HG03280 (cell line): Measurements from ENCODE around the gene BRI3BP.

Experiments
- ATAC-seq: cut with Tn5 transposase; IDR thresholded peaks from one replicate; pipeline ENCODE4 v1.9.1; 2021; ENCODE audit warnings: mild to moderate bottlenecking, moderate library complexity; ENCODE audit not compliant: unreplicated experiment

Gene BRI3BP, protein sequence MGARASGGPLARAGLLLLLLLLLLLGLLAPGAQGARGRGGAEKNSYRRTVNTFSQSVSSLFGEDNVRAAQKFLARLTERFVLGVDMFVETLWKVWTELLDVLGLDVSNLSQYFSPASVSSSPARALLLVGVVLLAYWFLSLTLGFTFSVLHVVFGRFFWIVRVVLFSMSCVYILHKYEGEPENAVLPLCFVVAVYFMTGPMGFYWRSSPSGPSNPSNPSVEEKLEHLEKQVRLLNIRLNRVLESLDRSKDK

DNA sequence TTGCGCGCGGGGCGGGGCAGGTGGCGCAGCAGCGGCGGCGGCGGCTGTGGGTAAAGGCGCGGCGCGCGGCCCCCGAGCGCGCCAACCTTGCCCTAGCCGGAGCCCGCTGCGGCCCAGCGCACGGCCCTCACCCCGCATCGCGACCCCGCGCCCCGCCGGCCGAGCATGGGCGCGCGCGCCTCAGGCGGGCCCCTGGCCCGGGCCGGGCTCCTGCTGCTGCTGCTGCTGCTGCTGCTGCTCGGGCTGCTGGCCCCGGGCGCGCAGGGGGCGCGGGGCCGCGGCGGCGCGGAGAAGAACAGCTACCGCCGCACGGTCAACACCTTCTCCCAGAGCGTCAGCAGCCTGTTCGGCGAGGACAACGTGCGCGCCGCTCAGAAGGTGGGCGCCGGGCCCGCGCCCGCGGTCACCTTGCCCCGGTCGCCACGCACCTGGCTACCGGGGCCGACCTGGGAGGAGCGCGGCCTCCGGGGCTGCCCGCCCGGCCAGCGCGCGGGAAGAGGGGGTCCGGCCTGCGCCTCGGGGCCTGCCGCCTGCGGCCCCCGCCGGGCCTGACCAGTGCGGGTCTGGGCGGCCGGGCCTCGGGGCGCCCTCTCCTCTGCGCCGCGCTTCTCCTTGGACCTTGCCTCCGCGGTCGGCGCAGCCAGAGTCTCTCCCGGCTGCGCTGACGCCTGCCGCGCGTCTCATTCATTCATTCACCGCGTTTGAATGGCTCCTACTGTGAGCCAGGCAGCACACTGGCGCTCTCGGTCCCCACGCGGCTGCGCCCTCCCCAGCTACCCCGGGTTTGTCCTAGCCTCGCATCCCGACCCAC, at the start of gene BRI3BP:
Gene BRI3BP, plus strand, starts transcription at position 20 of the 811 bp plus-strand sequence. Its CDS starts 146 bp downstream, at position 166.
- peak; percentile 52 for ATAC-seq

DNA sequence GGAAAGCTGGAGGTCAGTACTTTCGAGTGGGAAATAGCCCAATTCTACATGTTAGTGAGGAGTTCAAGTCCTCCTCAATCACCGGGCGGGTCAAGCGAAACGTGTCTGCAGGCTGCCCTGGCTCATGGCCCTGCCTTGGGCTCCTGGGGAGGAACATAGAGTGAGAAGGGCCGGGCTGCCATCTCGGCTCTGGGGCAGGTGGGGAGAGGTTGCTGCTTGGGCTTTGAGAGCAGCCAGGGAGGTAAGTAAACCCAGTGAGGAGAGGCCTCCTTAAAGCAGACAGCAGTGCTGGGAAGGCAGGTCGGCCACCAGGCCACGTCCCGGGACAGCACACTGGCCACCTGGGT, 47.0 kb upstream of the BRI3BP start:
- no peak for ATAC-seq

DNA sequence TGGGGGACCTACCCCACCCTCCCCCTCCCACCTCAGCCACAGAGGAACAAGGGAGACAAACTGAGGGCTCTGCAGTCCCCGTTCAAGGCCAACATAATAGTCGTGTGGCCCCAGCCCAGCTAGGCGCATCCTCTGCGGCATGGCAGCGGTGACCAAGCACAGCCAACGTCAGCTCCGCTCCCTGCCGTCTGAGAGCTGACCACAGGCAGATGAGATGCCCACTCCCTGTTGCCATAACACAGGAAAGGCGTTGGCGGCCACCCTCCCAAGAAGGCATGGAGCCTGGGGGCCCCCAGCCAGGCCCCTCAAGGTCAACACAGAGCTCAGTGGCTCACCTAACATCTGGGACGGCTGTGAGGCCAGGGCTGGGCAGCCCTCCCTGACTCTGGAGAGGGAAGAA, 46.4 kb upstream of the BRI3BP start:
- ATAC-seq = no peak

DNA sequence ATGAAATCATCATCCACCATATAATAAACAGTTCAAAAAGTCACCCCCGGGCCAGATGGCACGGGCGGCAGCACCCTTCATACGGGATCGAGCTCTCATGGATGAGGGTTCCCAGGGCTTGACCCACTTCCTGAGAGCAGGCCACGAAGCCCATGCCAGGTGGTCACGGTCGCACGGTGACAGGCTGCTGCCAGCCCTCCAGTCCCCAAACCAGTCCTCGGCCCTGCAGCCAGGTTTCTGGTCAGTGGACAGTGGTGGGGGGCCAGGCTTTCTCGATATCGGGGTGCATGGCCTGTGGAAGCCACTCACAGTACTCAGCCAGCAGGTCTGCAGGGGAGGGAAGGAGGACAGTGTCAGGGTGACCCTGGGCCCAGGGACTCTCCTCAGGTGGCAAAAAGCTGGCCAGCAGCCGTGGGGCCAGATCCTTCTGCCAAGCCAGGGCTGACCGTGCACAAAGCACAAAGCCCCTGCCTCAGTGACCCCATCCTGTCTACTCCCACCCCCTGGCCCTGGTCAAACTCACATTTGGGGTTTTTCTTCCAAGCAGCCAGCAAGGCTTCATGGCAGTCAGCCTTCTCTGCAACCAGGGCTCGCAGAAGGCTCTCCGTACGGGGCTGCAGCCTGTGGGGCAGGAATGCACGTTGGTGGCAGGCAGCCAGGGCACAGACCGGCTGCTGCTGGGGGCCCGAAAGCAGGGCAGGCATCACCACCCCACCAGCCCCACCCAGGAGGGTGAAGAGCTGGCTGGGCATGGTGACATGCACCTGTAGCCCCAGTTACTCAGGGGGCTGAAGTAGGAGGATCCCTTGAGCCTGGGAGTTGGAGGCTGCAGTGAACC, 45.7 kb upstream of the BRI3BP start:
- ATAC-seq = no peak

DNA sequence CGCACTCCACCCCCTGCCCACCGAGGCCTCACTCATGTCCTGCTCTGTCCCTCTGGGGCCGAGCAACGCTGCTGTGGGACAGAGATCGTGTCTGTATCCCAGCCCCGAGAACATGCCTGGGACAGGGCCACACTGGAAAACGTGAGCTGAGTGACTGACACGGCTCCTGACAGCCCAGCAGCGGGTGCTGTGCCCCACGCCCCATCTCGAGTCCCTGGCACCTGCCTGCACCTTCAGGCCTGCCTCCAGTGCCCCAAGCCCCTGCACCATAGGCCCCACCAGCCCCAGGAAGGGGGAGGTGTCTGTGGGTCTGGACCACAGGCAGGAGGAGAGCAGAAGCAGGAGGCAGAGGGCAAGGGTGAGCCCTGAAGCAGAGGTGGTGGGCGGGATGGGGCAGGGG, 44.4 kb upstream of the BRI3BP start:
- no peak for ATAC-seq

DNA sequence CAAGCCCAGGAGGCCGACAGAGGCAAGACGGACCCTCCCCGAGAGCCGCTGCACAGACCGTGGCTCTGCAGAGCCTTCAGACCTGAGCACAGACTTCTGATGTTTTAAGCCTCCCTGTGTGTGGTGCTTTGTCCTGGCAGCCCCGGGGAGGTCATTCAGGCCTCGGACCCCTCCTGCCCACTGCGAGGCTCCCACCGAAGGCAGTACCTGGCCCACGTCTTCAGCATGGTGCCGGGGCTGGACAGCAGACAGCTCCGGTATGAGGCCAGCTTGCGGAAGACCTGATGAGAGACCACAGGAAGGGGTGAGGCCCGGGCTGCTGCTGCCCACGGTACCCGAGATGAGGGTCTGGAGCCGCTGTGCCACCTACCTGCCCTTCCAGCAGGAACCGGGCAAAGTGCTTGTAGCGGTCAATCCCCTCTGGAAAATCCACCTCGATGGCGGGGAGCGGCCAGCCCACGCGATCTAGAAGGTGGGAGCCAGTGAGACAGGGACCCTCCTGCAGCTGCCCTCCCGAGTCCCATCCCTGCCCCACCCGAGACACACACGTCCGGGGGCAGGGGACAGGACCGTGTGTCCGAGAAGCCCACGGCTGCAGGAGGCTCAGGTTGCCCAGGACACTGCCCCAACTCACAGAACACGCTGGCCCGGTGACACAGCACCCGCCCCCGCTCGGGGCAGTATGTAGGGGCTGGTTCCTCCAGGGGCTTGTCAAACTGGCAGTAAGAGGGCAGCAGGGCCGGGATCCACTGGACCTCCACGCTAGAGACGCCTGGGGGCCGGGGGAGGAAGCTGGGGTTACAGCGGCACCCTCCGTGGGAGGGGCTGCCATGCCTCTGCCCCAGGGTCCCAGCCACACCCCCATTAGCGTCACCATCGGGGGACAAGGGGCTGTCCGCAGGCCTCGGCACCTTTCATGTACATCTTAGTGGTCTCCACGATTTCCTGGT, 43.4 kb upstream of the BRI3BP start:
- no peak for ATAC-seq

DNA sequence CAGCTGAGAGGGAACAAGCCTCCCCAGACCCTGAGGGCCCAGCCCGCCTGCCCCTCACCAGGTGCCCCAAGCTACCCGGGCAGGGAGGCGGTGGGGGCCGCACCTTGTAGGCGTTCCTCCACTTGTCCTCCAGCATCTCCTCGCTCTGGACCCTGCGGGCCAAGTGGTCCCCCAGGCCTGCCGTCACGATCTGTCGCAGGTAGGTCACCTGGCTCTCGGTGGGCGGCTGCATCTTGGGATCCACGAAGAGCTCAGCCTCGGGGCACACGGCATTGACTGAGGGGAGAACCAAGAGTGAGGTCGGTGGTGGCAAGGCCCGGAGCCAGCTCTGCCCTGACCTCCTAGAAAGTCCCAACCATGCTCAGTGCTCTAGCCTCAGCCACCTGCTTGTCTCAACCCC, 41.1 kb upstream of the BRI3BP start:
- ATAC-seq = no peak

DNA sequence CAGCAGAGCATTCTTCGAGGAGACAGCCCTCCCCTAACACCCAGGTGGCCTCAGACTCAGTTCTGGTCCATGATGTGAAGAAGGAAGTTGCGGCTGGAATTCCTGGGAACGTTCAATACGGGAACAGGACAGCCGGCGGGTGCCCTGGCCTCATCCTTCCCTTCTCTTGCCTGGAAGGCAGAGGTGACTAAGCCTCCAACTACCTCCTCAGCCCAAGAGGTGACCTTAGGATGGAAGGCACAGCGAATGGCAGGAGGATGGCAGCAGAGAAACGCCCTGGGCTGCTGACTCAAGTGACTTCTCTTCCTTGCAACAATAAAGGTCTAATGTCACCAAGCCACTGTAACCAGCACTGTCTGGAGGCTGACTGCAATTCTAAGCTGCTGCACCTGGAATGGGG, 40.6 kb upstream of the BRI3BP start:
- no peak for ATAC-seq

DNA sequence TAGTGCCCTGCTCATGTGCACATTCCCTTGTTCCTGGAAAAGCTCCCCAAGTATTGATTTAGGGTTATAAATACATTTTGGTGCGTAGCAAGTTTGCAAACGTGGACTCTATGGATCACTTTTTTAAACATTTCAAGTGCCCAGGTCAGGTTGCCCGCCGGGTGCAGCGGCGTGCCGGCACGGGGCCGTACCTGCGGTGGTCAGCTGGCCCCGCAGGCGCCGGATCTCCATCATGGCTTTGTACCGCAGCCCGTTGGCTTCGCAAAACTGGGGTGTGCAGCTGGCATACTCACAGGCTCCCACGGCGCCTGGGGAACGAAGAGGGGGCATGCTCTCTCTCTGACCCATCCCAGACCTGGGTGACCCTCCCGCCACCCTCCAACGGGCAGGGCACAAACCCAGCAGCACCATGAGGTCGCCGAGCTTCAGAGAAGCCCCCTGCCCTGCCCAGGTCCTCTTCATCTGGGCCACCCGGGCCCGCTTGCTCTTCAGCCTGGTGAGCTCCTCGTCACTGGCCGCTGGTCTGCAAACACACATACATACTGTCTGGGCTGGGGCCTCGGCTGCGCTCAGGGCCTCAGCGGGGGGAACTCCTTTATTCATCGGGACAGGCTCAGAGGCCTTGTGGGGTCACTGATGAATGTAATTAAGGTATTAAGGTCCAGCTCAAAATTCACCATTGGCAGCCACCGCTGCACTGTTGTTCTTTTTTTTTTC, 39.6 kb upstream of the BRI3BP start:
- no peak for ATAC-seq

DNA sequence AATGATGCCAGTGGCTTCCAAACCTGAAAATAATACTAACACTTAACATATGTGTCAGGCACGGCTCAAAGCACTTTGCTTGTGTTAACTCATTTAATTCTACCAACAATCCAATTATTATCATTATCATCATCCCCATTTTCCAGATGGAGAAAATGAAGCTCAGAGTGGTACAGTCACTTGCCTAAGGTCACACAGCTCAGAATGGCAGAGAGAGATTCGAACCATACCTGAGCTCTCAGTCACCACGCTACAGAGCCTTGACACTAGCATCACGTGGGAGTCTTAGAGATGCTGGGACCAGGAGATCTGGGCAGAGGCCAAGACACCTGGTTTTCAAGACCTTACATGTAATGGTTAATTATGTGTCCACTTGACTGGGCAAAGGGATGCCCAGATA, 38.7 kb upstream of the BRI3BP start:
- no peak for ATAC-seq

DNA sequence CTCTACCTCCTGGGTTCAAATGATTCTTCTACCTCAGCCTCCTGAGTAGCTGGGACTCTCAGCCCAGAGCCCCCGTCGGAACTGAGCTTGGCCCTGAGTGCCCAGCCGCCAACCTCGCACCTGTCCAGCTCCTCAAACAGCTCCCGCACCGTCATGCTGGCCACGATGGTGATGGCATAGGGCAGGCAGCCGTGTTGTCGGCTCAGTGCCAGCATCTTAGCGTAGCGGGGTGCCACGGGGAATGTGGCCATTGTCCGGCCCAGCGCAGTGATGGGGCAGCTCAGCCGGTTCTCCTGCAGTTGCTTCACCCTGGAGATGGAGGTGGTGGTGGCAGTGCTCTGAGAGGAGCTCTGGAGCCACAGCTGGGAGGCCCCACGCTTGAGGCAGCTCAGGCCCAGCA, 36.9 kb upstream of the BRI3BP start:
- no peak for ATAC-seq

DNA sequence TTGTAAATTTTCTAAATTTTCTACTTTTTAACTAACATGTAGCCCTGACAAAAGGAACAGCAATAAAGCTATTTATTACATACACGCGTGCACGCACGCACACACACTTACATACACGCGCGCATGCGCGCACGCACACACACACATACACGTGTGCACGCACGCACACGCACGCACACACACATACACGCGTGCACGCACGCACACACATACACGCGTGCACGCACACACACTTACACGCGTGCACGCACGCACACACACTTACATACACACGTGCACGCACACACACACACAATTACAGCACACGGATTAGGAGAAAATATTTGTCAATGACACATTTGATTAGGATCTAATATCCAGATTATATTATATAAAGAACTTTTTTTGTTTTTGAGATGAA, 32.4 kb upstream of the BRI3BP start:
- ATAC-seq = no peak

DNA sequence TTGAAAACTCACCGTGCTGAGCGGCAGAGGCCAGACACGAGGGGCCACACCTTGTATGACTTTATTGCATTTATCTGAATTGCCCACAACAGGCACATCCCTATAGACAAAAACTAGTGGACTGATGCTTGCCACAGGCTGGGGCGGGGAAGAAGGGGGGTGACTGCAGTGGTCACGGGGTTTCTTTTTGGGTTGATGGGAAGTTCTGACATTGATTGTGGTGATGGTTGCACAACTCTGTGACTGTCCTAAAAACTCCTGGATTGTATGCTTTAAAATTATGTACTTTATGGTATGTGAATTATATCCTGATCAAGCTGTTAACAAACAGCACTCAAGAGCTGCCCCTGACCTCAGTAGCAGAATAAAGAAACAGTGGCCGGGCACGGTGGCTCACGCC, 30.2 kb upstream of the BRI3BP start:
- no peak for ATAC-seq

DNA sequence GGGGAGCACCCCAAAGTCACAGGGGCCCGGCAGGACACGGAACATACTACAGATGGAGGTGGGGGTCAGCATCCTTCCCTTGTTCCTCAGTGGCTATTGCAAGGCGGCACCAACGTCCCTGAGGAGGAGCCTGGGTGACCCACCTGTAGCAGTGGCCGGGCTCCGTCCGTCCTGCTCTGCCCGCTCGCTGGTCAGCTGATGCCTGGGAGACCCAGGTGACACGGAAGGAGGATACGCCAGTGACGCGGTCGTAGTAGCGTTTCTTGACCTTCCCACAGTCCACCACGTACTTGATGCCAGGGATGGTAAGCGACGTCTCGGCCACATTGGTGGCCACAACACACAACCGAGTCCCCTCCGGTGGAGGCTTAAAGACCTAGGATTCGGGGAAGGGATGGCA, 29.2 kb upstream of the BRI3BP start:
- no peak for ATAC-seq

DNA sequence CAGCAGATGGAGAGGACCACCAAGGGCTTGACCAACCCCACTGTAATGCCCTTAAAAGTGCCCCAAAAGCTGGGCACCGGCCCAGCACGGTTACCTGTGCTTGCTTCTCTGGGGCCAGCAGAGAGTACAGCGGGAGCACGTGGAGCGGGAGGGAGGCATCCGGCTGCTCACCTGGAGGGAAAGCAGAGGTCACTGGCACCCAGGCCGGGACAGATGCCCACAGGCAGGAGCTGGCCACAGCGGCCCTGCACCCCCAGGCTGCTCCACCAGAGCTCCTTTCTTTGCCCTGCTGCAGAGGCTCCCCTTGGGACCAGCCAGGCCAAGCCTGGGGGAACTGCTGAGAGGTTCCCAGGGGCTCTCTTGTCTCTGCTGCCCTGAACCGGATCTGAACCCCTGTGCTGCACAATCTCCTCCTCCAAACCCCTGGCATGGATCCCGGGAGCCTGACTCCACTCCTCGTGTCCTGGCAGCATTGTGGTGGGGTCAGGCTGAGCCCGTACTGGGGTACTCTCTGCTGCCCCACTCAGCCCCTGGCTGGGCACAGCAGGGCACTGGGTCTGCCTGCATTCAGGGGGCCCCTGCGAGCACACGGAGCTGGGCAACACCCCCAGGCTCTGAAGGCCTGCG, 28.5 kb upstream of the BRI3BP start:
- ATAC-seq = no peak

DNA sequence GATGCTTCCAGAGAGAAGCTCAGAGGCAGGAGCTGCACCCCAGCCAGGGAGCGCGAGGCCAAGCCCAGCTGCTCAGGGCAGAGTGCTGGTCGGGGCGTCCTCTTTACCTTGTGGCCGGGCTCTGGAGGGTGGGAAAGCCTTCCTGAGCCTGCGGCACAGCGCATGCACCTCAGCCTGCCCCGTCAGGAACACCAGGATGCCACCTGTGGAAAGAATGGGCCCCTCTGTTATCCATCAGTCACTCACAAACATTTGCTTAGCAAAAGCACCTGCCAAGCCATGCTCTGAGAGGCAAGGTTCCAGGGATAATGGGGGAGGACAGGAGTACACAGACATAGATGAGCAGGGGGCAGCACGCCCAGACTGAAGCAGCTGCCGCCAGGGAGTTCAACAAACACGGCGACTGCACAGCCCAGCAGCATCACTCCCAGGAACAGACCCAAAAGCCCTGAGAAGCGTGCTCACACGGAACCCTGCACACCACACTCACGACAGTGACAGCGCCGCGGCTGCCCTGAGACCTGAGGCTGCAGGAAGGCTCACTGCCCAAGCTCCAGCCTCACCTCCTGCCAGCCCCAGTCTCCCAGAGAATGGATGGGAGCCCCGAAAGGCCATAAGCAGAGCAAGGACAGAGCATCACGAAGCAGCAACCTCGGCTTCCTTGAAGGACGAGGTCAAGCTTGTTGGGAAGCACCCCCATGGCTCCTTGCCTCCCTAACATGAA, 26.3 kb upstream of the BRI3BP start:
- ATAC-seq = no peak

DNA sequence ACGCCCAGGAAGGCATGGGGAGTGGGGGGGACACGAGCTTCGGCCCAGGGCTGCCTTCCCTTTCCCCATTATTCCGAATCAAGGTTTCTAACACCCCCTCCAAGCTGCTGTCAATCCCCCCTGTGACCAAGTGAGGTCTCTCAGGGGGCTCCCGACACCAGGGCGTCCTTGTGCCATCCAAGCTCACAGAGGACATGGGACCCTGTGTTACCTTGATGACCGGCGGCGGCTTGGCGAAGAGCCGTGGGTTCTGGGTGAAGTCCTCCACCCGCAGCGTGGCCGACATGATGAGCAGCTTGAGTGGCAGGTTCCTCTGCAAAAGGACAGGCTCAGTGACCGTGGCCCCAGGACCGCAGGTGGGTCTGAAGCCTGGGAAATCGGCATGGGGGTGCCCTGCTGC, 24.8 kb upstream of the BRI3BP start:
- ATAC-seq = no peak

DNA sequence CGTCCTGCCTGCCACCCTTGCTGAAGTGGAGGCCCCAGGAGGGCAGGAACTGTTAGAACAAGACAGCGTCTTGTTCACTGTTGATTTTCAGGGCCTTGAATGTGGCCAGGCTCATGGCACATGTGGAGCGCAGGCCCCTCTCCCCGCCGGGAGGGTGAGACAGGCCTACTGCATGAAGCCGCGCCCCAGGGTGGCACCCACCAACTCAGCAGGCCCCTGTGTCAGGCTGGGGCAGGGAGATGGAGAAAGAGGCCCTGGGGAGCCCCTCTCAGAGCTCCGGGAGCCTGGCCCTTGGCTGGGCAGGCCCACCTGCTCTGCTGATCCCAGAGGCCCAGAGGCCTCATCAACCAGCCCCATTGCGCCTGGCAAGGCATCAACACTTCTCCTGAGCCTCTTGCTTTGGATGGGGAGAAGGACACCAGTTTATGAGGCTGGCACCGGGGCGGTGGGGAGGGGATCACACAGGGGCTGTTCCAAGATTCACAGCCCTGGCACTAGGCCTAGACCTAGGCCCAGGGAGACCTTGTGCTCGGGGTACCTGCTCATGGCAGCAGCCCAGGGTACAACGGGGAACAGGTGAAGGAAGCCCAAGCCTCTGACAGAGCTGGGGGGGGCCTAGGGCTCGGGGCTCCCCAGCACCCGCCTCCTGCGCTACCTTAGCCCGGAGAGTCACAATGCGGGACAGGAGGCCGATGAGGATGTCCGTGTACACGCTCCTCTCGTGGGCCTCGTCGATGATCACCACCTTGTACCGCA, 22.6 kb upstream of the BRI3BP start:
- no peak for ATAC-seq
